Endothelial cell of umbilical vein (primary cell): ENCODE results near the gene TMEM208. TPM values are rescaled to one million over a fixed set of nuclear protein-coding genes. Genes with fewer than 3 reads are reported as not detected.

ENCODE experiments used
- BruUV-seq: library from RNA; stranded (reverse); fragments of 400-500 nt; replicated peaks from 2 replicates; lab custom pipeline; 2021; lab: Mats Ljungman, UMichigan
- CTCF ChIA-PET: fragments of 300-600, 350-600 bp; sonication (Branson Sonifier 250); formaldehyde crosslinking; loops from one replicate; lab custom pipeline; 2021; ENCODE audit warnings: antibody characterized with exemption, inconsistent platforms; lab: Charles Lee
- POLR2A ChIA-PET: fragments of 300-600, 350-600 bp; sonication (Branson Sonifier 250); formaldehyde crosslinking; loops from one replicate; lab custom pipeline; 2021; ENCODE audit warnings: antibody characterized with exemption, inconsistent platforms; lab: Charles Lee
- DNase-seq: peaks from one replicate; pipeline ENCODE4 v3.0.0-alpha.2; 2011; ENCODE audit warnings: low read depth, low spot score
- FAIRE-seq: peaks from 2 replicates; lab custom pipeline; 2011; peaks lifted over from hg19 to GRCh38; lab: Jason Lieb, UNC
- H2AFZ ChIP-seq: 2 replicates; pipeline ENCODE4 v1.6.0; 2012; ENCODE audit warnings: low read depth, low read length, control low read depth, inconsistent platforms
- H3K27ac ChIP-seq: 2 replicates; pipeline ENCODE4 v1.5.1; 2011; ENCODE audit warnings: low read depth, mild to moderate bottlenecking, control low read depth, low read length, moderate library complexity; ENCODE audit not compliant: insufficient read depth
- H3K27me3 ChIP-seq, 2 experiments: 2 replicates each; pipeline versions ENCODE4 v1.6.0 to v1.6.1; 2011; ENCODE audit warnings: low read length in 2 of 2, mixed read lengths in 1 of 2; ENCODE audit not compliant: control insufficient read depth in 2 of 2, insufficient read depth in 2 of 2
- H3K36me3 ChIP-seq, 2 experiments: 2 replicates in 1 of 2; 3 replicates in 1 of 2; pipeline ENCODE4 v1.5.1; 2011; ENCODE audit warnings: low read length in 2 of 2, mild to moderate bottlenecking in 1 of 2, moderate library complexity in 1 of 2; ENCODE audit not compliant: control insufficient read depth in 2 of 2, insufficient read depth in 2 of 2; ENCODE audit errors: extremely low read depth in 1 of 2
- H3K4me1 ChIP-seq: 3 replicates; pipeline ENCODE4 v1.5.1; 2011; ENCODE audit warnings: mild to moderate bottlenecking, low read length; ENCODE audit not compliant: control insufficient read depth, insufficient read depth; ENCODE audit errors: extremely low read depth
- H3K4me2 ChIP-seq: 2 replicates; pipeline ENCODE4 v1.6.1; 2011; ENCODE audit warnings: low read length, control low read depth, mixed read lengths; ENCODE audit not compliant: insufficient read depth
- H3K4me3 ChIP-seq, 3 experiments: fragments of 200-600 bp in 1 of 3; sonication (generic), shearing (Covaris generic) in 1 of 3; replicated peaks in 1 of 3; 2 replicates each; pipeline ENCODE4 v1.5.1; 2011 to 2016; ENCODE audit warnings: control low read depth in 3 of 3, low read length in 3 of 3, mild to moderate bottlenecking in 2 of 3, inconsistent platforms in 1 of 3, low read depth in 1 of 3, moderate library complexity in 1 of 3; ENCODE audit not compliant: insufficient read depth in 1 of 3
- H3K79me2 ChIP-seq: 2 replicates; pipeline ENCODE4 v1.6.0; 2012; ENCODE audit warnings: low read length, inconsistent platforms; ENCODE audit not compliant: control insufficient read depth, insufficient read depth
- H3K9ac ChIP-seq: replicated peaks from 2 replicates; pipeline ENCODE3; 2011; ENCODE audit warnings: low read length, control low read depth; ENCODE audit not compliant: insufficient read depth; ENCODE audit errors: extremely low read depth
- H3K9me1 ChIP-seq: replicated peaks from 3 replicates; pipeline ENCODE4 v1.6.0; 2011; ENCODE audit warnings: mild to moderate bottlenecking, low read length; ENCODE audit not compliant: control insufficient read depth, insufficient read depth; ENCODE audit errors: extremely low read depth
- H3K9me3 ChIP-seq: replicated peaks from 2 replicates; pipeline ENCODE4 v1.5.1; 2012; ENCODE audit warnings: low read length, inconsistent platforms; ENCODE audit not compliant: control insufficient read depth, insufficient read depth
- H4K20me1 ChIP-seq: replicated peaks from 2 replicates; pipeline ENCODE3; 2011; ENCODE audit warnings: mild to moderate bottlenecking, low read length; ENCODE audit not compliant: control insufficient read depth, insufficient read depth; ENCODE audit errors: extremely low read depth
- CTCF ChIP-seq, 2 donors: IDR thresholded peaks; 1 replicate in 1 of 2; 2 replicates in 1 of 2; pipeline ENCODE4 v1.5.1; 2011; ENCODE audit warnings: low read length in 2 of 2, mild to moderate bottlenecking in 2 of 2, moderate library complexity in 2 of 2, control low read depth in 1 of 2, inconsistent platforms in 1 of 2, low read depth in 1 of 2; ENCODE audit not compliant: insufficient read depth in 1 of 2; ENCODE audit errors: extremely low read depth in 1 of 2
- EZH2 ChIP-seq: IDR thresholded peaks from 2 replicates; pipeline ENCODE4 v1.6.1; 2012; ENCODE audit warnings: borderline replicate concordance, low read depth, mild to moderate bottlenecking, moderate library complexity, low read length, inconsistent platforms; ENCODE audit not compliant: severe bottlenecking
- MYC ChIP-seq: IDR thresholded peaks from one replicate; pipeline ENCODE4 v1.6.1; 2011; ENCODE audit warnings: mild to moderate bottlenecking, low read depth, low read length
- POLR2A ChIP-seq: IDR thresholded peaks from 2 replicates; pipeline ENCODE4 v1.6.1; 2012; ENCODE audit warnings: low read depth, mild to moderate bottlenecking, control low read depth, low read length
- POLR2AphosphoS5 ChIP-seq: IDR thresholded peaks from 2 replicates; pipeline ENCODE4 v1.6.1; 2012; ENCODE audit warnings: low read depth, mild to moderate bottlenecking, control low read depth, low read length, moderate library complexity; ENCODE audit not compliant: insufficient read depth
- dilution Hi-C: fragments of 300-500 bp; cut with MboI; formaldehyde crosslinking; loops from one replicate; pipeline ENCODE4 v1.15.0; 2019; ENCODE audit warnings: low sequenced_read_pairs; ENCODE audit not compliant: extremely low pct_ligation_motif_present
- intact Hi-C: fragments of 100-400 bp; cut with micrococcal nuclease; formaldehyde crosslinking; loops from one replicate; pipeline ENCODE4 v1.10.0; 2022
- polyA plus RNA-seq, 4 experiments: library from polyadenylated mRNA; depleted of rRNA in 3 of 4; stranded (reverse) in 3 of 4; unstranded in 1 of 4; fragments of >200 nt; gene quantifications; 2 replicates each; pipeline versions ENCODE4 v1.2.1 to v1.2.3, GENCODE V29; 2011 to 2012; ENCODE audit warnings: missing spikeins in 1 of 4
- total RNA-seq: library from RNA; stranded (reverse); gene quantifications from 2 replicates; pipeline ENCODE4 v1.2.3, GENCODE V29; 2021

TMEM208 gene
- total and polyA plus RNA-seq, 2 donors (not counting 3 experiments of a cell fraction or from before 2014, with no cell fraction given), result 35.3 to 94.0 TPM

GRCh38 chr16:67183627-67184452 lies 43.1 kb upstream of the TMEM208 start, which contains the start of gene MATCAP1:
Gene MATCAP1 (minus strand): TSS chr16:67183963. CDS start chr16:67180610, 3,353 bp downstream.
- FAIRE-seq, result peak; percentile 97
- peak within 1 kb of the TSS; percentile 99 for H3K9ac ChIP-seq
- peak within 1 kb of the TSS; percentile 95 for H2AFZ ChIP-seq
- intact Hi-C loops, result loop anchor here (1.0 kb wide), 3 partner anchors 8 to 166 kb away; partner anchors contain the start of gene E2F4
- H3K4me1 ChIP-seq, result peaks cover 33% of the 10 kb centered on the region
- H3K79me2 ChIP-seq, result peaks cover 13% of the 10 kb centered on the region
- H3K4me2 ChIP-seq, result peak within 1 kb of the TSS; percentile 96
- POLR2A ChIA-PET, result no interaction called here
- dilution Hi-C loops, result no loop called here
- H3K9me3 ChIP-seq, result no peaks in the 10 kb centered on the region
- peak; percentile 98 for DNase-seq
- H3K9me1 ChIP-seq, result no peaks in the 10 kb centered on the region
- no peaks in the 10 kb centered on the region for H3K36me3 ChIP-seq
- no peaks in the 10 kb centered on the region for H4K20me1 ChIP-seq
- TF ChIP-seq POLR2A (peak; percentile 70), POLR2AphosphoS5 (peak; percentile 72), MYC (no peak)
- no peaks in the 10 kb centered on the region for H3K27me3 ChIP-seq
- peak within 1 kb of the TSS; percentile 95 for H3K27ac ChIP-seq
- peak within 1 kb of the TSS; percentile 75 to 90 (median 88) for H3K4me3 ChIP-seq
- TSS peak; percentile 76 for BruUV-seq
- CTCF ChIA-PET, result interaction anchor here (0.7 to 3.5 kb wide), 11 partner anchors 14 to 230 kb away, joined by 3 to 40 read pairs (median 13); partner anchors contain the start of genes FBXL8, NOL3 and TRADD

GRCh38 chr16:67184453-67184994 lies 42.4 kb upstream of the TMEM208 start:
- FAIRE-seq (no peak), DNase-seq (no peak)
- H3K9me3 ChIP-seq, result no peaks in the 10 kb centered on the region
- ChIA-PET POLR2A (no interaction called here), CTCF (interaction anchor here (0.6 to 3.5 kb wide), 29 partner anchors 7 to 588 kb away, joined by 3 to 40 read pairs (median 5); partner anchors contain the start of genes FBXL8, NOL3 and TRADD)
- peaks cover 33% of the 10 kb centered on the region for H3K4me1 ChIP-seq
- H2AFZ ChIP-seq, result peak overlapping the region; percentile 65
- dilution Hi-C loops, result no loop called here
- no peak overlapping the region for H3K9ac ChIP-seq
- H3K36me3 ChIP-seq, result no peaks in the 10 kb centered on the region
- BruUV-seq, result no TSS peak
- no peaks in the 10 kb centered on the region for H3K27me3 ChIP-seq
- H3K27ac ChIP-seq, result no peak overlapping the region
- H3K79me2 ChIP-seq, result peaks cover 13% of the 10 kb centered on the region
- H3K4me2 ChIP-seq, result peak overlapping the region; percentile 82
- intact Hi-C loops, result loop anchor here (1.0 kb wide), 2 partner anchors 8 to 166 kb away; partner anchors contain the start of gene E2F4
- H3K4me3 ChIP-seq, result peak overlapping the region; percentile 75 to 90 (median 88)
- no peaks in the 10 kb centered on the region for H3K9me1 ChIP-seq
- no peaks in the 10 kb centered on the region for H4K20me1 ChIP-seq
- TF ChIP-seq CTCF (IDR thresholded peaks at IDR 0.05; ENCODE audit: extremely low read depth in 1 of 2, insufficient read depth in 1 of 2, low read depth in 1 of 2, low read length in 2 of 2), result no peak
- TF ChIP-seq EZH2, result peak; percentile 30
- no peak for TF ChIP-seq POLR2A
- no peak for TF ChIP-seq MYC
